ENCODE results near the gene OR10S1.
"Not testable (repeated sequence)": the region's sequence is repeated elsewhere in the genome, so short reads cannot be mapped to it uniquely, and the experiment has no call there.

OR10S1 gene, protein sequence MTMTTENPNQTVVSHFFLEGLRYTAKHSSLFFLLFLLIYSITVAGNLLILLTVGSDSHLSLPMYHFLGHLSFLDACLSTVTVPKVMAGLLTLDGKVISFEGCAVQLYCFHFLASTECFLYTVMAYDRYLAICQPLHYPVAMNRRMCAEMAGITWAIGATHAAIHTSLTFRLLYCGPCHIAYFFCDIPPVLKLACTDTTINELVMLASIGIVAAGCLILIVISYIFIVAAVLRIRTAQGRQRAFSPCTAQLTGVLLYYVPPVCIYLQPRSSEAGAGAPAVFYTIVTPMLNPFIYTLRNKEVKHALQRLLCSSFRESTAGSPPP
- total RNA-seq = 0 reads per million in 2 experiments

DNA sequence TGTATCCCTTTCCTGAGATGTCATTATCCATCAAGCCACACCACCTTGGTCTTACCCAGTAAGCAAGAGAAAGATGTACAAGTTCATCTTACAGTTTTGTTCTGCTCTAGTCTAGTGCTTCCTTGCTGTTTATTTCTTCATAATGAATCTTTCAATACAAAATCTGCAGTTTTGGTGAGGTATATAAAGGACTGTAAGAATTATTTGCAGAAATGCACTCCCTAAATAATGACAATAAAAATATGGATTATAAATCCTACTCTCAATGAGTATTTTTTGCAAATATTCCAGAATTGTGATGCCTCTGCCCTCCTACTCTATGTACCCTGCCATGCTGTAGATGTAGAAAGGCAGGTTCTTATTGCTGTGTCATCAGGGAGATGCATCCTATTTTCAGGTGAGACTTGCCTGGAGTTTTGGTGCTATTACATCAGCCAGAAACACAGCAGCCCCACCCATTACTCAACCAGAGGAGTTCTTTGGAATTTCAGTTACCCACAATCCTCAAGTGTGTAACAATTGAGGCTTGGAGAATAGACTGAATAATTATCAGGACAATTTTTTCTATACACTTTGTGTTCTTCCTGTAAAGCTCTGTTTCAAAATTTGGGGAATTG lies at the start of gene OR10S1:
Gene OR10S1 (minus strand): TSS at position 51 of the 617 bp plus-strand sequence. CDS start 117 bp downstream, outside the sequence.
- DNase-seq (ENCODE audit: low read depth) = no peak

DNA sequence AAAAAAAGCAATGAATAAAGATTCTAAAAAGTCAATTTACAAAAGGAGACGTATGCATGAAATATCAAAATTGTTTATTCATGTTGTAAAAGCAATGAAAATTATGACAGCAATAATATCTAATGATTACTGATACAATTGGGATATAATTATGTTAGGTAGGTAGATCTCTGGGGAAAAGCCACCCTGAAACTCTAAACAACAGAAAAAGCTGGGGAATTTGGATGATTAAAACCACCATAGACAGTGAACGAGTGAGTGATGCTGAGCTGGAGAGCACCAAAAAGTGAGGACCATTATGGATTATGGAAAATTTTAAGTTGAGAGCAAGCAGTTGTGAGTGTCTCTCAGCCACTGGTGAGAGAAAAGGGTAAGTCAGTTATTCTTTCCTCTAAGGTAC lies 48.9 kb upstream of the OR10S1 start, which contains the start of gene OR10G8:
Gene OR10G8 (plus strand): TSS at position 301 of the 400 bp plus-strand sequence. CDS start 2,825 bp downstream, outside the sequence.
- DNase-seq (ENCODE audit: low read depth) = no peak

GRCh38 chr11:124015837-124016236 lies 38.3 kb upstream of the OR10S1 start:
- DNase-seq (ENCODE audit: low read depth) = not testable (repeated sequence)

DNA sequence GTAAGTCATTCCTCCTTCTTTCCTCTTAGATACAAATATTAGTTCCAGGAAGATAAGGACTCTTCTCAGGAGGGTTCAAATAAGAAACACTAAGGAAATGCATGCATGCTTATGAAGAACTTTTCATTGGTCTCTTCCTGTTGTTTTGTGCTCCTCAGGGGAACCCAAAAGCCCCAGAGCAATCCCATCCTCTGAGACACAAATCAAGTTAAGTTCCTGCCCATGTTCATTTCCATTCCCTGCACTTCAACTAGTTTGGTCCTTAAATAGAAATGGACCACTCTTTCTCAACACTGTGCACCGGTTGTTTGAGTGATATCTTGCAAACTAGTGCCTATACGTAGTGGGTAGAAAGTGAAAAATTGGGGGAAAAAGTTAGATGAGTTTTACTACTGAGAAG lies 35.1 kb upstream of the OR10S1 start, which contains the start of gene OR10G4:
Gene OR10G4 (plus strand): TSS at position 301 of the 400 bp plus-strand sequence. CDS start 2,578 bp downstream, outside the sequence.
- DNase-seq (ENCODE audit: low read depth) = no peak

- no peak for DNase-seq (ENCODE audit: low read depth)
These were observed 17.5 kb upstream of the OR10S1 start, which contains the start of gene OR10G6 for GRCh38 chr11:123995119-123995518. Gene OR10G6 (minus strand): TSS chr11:123995161. CDS start chr11:123995161, 0 bp downstream.

DNA sequence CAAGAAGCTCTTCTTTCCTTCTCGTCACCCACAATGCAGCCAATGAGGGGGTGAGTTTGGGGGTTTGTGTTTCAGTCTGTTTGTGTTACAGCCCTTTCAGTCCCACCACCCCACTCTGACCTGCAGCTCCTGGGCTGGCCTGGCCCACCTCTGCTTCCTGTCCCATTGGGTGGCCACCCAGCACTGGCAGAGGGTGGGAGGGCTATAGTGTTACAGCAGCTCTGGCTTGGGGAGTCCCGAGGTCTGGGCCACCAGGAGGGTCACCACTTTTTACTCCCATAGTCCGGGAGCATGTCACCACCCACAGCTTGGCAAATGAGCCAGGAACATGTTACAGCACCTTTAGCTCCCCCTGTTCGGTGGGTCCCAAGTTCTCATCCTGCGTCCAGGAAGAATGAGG lies 1.7 kb upstream of the OR10S1 start:
- no peak for DNase-seq (ENCODE audit: low read depth)

- no peak for DNase-seq (ENCODE audit: low read depth)
These were observed 616 bp downstream of the OR10S1 start for GRCh38 chr11:123976770-123977560.

DNA sequence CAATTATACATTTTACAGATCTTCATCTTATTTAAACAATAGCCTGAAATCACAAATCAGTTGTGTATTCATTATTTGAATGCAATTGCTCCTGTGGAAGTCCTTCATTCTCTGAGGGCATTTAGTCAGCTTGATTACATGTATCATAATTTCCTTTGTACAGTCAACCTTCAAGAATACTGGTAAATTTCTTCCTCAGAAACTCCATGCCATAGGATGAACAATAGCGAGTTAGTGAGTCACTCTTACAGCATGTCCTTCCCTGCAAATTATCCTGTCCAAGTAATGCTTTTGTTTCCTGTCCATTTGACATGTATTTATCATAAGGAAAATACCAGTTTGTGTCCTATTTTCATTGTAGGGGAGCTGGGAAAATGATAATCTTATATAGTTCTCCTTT lies 3.8 kb downstream of the OR10S1 start:
- DNase-seq (ENCODE audit: low read depth) = no peak

DNA sequence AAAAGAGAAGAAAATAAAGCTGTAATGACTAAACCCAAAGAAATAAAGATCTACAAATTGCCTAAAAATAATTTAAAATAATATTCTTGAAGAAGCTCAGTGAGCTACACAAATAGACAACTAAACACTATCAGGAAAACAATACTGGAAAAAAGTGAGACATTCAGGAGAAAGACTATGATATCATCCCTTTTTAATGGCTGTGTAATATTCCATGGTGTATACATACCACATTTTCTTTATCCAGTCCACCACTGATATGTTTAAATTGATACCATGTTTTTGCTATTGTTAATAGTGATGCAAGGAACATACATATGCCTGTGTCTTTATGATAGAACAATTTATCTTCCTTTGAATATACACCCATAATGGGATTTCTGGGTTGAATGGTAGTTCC lies 20.8 kb downstream of the OR10S1 start:
- no peak for DNase-seq (ENCODE audit: low read depth)

- no peak for DNase-seq (ENCODE audit: low read depth)
These were observed 32.4 kb downstream of the OR10S1 start for GRCh38 chr11:123945132-123945531.

DNA sequence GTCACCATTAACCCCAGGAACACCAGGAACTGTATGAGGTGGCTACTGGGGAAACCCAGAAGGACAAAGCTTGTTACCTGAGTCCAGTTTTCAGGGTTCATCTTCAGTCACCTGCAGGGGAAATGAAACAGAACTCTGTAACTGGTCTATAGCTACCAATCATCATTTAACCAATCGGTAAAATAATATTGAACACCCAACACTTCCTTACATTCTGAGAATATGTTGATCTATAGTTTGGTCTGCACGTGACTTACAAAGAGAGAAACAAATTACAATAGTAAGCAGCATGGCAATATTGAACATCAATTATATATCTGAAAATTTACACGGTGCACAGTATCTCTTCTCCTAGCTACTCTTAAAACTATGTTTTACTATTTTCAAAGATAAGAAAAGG lies 33.8 kb downstream of the OR10S1 start, which contains the start of gene OR6T1:
Gene OR6T1 (minus strand): TSS at position 101 of the 400 bp plus-strand sequence. CDS start 0 bp downstream, at position 101.
- DNase-seq (ENCODE audit: low read depth) = no peak

- DNase-seq (ENCODE audit: low read depth) = no peak
These were observed 35.2 kb downstream of the OR10S1 start for GRCh38 chr11:123942413-123942812.

DNA sequence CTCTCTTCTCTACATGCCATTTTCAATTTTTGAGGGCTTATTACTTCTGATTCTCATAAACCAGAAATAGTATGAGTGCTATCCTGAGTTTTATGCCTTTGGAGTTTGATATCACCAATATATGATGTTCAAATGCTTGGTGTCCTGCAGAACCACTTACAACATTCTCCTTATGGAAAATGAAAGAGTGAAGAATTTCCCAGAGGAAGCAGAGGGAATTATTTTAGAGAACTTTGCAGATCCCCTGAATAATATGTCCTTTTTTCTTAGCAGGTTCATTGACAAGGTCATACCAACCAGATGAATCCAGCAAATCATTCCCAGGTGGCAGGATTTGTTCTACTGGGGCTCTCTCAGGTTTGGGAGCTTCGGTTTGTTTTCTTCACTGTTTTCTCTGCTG lies 38.3 kb downstream of the OR10S1 start, which contains the start of gene OR4D5:
Gene OR4D5 (plus strand): TSS at position 301 of the 400 bp plus-strand sequence. CDS start 0 bp downstream, at position 301.
- no peak for DNase-seq (ENCODE audit: low read depth)
